C4-2B (cell line): ENCODE measurements around the gene R3HDM2.

Experiments used
- H3K27ac ChIP-seq: fragments of 450-650 bp; 2 replicates; pipeline ENCODE4 v1.5.1; 2017
- ZFX ChIP-seq: fragments of 450-650 bp; IDR thresholded peaks from 2 replicates; pipeline ENCODE4 v1.6.1; 2017
- TF ChIP-seq, protein P1 (sequence below): fragments of 450-650 bp; conservative IDR thresholded peaks from 2 replicates; pipeline ENCODE4 v1.5.1; 2017; ENCODE audit warnings: mild to moderate bottlenecking

Gene R3HDM2

GRCh38 chr12:57456145-57456700 is 25.4 kb upstream of the R3HDM2 start:
- no peak overlapping the region for H3K27ac ChIP-seq

DNA sequence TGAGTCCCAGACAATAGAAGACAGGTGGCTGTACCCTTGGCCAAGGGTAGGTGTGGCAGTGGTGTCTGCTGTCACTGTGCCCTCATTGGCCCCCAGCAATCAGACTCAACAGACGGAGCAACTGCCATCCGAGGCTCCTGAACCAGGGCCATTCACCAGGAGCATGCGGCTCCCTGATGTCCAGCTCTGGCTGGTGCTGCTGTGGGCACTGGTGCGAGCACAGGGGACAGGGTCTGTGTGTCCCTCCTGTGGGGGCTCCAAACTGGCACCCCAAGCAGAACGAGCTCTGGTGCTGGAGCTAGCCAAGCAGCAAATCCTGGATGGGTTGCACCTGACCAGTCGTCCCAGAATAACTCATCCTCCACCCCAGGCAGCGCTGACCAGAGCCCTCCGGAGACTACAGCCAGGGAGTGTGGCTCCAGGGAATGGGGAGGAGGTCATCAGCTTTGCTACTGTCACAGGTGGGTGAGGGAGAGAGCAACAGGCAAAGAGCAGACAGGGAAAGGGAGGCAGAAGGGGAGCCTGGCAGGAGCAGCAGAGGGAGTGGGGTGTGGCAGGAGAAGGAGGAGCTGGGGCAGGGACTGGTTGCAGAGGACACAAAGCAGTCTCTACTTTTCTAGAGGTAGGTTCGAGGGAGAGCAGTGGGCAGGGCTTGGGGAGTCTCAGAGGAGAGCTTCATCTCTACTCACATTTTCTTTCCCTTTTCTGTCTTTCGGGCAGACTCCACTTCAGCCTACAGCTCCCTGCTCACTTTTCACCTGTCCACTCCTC is 24.7 kb upstream of the R3HDM2 start:
- no peak for TF ChIP-seq ZFX
- TF ChIP-seq, protein P1, sequence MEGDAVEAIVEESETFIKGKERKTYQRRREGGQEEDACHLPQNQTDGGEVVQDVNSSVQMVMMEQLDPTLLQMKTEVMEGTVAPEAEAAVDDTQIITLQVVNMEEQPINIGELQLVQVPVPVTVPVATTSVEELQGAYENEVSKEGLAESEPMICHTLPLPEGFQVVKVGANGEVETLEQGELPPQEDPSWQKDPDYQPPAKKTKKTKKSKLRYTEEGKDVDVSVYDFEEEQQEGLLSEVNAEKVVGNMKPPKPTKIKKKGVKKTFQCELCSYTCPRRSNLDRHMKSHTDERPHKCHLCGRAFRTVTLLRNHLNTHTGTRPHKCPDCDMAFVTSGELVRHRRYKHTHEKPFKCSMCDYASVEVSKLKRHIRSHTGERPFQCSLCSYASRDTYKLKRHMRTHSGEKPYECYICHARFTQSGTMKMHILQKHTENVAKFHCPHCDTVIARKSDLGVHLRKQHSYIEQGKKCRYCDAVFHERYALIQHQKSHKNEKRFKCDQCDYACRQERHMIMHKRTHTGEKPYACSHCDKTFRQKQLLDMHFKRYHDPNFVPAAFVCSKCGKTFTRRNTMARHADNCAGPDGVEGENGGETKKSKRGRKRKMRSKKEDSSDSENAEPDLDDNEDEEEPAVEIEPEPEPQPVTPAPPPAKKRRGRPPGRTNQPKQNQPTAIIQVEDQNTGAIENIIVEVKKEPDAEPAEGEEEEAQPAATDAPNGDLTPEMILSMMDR: no peak
- H3K27ac ChIP-seq: no peak overlapping the region

More at GRCh38 chr12:57456145-57456700, 25.4 kb upstream of the R3HDM2 start:
- no peak for TF ChIP-seq ZFX
- TF ChIP-seq, protein P1: peak; percentile 62

GRCh38 chr12:57454566-57455373 is 23.9 kb upstream of the R3HDM2 start, which contains the start of gene INHBE:
Gene INHBE (plus strand): TSS chr12:57455307. CDS start chr12:57455537, 230 bp downstream.
- TF ChIP-seq, protein P1: no peak
- no peak for TF ChIP-seq ZFX
- H3K27ac ChIP-seq: no peak within 1 kb of the TSS

DNA sequence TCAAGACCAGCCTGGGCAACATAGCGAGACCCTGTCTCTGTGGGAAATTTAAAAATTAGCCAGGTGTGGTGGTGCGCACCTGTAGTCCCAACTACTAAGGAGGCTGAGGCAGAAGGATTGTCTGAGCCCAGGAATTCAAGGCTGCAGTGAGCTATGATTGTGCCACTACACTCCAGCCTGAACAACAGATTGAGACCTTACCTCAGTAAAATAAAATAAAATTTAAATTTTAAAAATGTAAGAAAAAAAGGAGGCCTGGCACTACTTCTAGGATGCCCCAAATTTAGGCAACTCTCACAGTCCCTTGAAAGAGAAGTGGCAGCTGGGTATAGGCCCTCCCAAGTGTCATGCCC is 23.3 kb upstream of the R3HDM2 start:
- H3K27ac ChIP-seq: no peak overlapping the region

DNA sequence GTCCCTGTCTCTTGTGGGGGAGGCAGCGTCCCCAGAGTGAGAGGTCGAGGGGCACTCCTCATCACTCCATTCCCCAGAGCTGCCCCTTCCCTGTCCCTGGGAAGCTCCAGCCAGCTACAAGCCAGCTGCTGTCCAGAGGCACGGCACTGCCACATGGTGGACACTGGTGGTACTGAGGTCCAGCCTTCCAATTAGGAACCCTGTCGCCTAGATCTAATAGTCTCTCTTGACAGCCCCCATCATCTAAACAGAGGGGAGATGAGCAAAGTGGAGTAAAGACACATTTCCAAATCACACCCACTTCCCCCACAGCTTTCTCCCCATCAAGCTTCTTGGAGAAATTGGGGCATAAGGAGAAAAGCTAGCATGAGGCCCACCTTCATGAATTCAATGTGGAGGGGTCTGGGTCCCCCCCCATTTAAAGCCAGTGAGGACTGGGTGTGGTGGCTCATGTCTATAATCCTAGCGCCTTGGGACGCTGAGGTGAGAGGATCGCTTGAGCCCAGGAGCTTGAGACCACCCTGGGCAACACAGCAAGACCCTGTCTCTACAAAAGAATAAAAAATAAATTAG is 22.2 kb upstream of the R3HDM2 start:
- no peak overlapping the region for H3K27ac ChIP-seq
- TF ChIP-seq, protein P1: peak; percentile 95
- TF ChIP-seq ZFX: no peak

More for the DNA sequence above, 23.3 kb upstream of the R3HDM2 start:
- TF ChIP-seq, protein P1: no peak
- TF ChIP-seq ZFX: no peak

- TF ChIP-seq, protein P1: no peak
- TF ChIP-seq ZFX: no peak
- no peak overlapping the region for H3K27ac ChIP-seq
Observed at GRCh38 chr12:57452181-57452936, 21.5 kb upstream of the R3HDM2 start.
